ENCODE data around the gene FOXC2.

DNA sequence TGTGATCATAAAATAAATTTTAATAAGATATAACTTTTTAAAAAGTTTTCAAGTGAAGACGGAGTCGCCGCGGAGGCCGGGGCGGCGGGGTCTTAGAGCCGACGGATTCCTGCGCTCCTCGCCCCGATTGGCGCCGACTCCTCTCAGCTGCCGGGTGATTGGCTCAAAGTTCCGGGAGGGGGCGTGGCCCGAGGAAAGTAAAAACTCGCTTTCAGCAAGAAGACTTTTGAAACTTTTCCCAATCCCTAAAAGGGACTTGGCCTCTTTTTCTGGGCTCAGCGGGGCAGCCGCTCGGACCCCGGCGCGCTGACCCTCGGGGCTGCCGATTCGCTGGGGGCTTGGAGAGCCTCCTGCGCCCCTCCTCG is at the start of gene FOXC2:
- TF ChIP-seq, protein P1, sequence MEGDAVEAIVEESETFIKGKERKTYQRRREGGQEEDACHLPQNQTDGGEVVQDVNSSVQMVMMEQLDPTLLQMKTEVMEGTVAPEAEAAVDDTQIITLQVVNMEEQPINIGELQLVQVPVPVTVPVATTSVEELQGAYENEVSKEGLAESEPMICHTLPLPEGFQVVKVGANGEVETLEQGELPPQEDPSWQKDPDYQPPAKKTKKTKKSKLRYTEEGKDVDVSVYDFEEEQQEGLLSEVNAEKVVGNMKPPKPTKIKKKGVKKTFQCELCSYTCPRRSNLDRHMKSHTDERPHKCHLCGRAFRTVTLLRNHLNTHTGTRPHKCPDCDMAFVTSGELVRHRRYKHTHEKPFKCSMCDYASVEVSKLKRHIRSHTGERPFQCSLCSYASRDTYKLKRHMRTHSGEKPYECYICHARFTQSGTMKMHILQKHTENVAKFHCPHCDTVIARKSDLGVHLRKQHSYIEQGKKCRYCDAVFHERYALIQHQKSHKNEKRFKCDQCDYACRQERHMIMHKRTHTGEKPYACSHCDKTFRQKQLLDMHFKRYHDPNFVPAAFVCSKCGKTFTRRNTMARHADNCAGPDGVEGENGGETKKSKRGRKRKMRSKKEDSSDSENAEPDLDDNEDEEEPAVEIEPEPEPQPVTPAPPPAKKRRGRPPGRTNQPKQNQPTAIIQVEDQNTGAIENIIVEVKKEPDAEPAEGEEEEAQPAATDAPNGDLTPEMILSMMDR (IDR thresholded peaks at IDR 0.05): no peak
- TF ChIP-seq EP300 (IDR thresholded peaks at IDR 0.05) (no peak), POLR2AphosphoS5 (IDR thresholded peaks at IDR 0.05) (no peak)
